TTC549 (cell line): ENCODE data around the gene GPR160.
"Not testable (repeated sequence)": the region's sequence is repeated elsewhere in the genome, so short reads cannot be mapped to it uniquely, and the experiment has no call there.

Experiments
- FAIRE-seq: peaks from 2 replicates; lab custom pipeline; 2012; peaks lifted over from hg19 to GRCh38; lab: Jason Lieb, UNC

GPR160 gene

DNA sequence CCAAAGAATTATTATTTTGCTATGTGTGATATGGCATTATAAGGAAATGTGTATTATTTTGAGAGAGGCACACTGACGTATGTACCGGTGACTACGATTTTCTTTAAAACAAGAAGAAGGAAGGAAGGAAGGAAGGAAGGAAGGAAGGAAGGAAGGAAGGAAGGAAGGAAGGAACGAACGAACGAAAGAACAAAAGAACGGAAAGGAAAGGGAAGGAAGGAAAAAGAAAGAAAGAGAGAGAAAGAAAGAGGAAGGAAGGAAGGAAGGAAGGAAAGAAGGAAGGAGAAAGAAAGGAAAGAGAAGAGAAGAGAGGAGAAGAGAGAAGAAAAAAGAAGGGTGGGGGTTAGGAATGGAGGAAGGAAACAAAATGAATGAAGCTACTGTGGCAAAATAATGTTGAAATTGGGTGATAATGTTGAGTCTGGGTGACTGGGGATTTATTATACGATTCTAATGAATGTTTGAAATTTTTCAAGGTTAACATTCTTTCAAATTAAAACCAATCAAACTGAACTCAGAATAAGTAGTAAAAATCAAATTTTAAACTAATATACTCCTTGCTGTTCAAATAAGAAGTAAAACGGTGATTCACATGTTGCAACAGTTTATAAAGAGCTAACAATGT, 73.5 kb downstream of the GPR160 start:
- FAIRE-seq: no peak

GRCh38 chr3:170114165-170114564, 76.4 kb downstream of the GPR160 start:
- FAIRE-seq: not testable (repeated sequence)

DNA sequence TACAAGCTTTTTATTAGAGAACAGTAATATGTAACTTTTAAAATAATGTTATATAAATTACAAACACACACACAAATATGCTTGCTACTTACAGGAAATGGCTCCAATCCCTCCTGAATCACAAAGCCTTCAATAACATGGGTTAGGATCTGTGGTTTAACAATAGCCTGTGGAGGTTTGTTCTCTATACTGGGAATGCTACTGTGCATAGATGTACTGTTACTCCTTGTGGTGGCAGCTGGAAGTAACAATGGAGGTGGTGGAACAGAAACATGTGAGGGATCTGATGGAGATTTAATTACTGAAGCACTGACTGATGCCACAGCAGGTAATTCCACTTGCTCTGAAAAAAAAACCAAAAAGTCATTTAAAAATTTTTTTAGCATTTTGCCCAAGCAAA, 79.3 kb downstream of the GPR160 start:
- no peak for FAIRE-seq

DNA sequence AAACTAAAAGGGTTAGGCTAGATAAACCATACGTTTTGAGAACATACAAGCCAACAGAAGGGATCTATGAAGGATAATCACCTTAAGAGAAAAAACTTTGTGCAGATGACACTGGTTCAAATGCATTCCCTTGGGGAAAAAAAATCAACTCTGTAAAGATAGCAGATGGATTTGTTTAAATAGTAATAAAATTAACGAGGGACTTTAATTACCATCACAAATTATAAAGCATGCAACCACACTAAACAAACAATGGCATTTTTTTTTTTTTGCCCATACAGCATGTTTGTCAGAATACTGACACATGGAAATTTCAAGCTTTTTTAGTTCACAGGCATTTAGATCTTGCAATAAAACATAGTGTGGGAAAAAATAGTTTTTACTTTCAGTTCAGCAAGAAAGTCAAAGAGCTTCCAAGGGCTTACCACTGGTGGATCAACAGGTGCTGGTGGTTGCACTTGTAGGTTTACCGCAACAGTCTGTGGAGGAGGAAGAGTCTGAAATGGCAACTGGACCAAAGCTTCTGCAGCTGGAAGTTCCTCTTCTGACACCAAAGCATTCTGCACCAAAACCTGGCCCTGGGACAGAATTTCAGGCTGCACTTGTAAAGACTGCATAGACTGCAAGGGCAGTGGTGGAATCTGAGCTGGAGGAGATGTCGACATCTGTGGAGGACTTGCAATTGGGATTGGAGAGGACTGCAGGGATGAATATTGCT, 90.6 kb downstream of the GPR160 start:
- no peak for FAIRE-seq

DNA sequence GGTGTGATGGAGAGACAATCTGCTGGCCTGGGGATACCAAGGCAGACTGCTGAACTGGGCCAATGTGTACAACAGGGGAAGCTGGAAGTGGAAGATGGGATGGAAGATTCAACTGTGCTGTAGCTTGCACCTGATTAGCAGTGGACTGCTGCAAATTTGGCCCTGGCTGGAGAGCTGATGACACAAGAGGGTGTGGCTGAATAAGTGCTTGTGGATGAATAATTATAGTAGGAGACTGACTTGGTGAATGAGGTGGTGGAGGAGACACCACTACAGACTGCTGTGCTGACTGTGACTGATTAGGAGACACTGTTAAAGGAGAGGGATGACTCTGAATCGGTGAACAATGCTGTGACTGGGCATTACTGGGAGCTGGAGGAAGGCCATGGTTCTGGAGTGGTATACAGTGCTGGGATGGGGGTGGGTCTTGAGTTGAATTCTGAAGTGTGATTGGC, 91.2 kb downstream of the GPR160 start:
- FAIRE-seq: no peak

DNA sequence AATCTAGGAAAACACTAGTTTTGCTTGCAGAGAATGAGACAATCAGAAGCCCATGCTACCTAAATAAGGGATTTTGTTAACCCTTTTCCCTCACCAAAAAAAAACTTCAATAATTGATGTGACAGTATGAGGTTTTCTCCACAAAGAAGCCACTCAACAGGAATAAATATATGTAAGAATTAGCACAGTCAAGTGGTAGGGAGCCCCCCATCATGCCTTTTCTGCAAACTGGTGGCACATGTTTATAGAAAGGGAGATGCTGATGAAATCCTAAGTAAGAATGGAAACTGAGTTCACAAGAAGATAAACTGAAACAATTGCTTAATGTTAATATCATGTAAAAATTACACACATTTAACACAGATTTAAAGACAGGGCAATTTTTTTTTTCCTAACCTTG, 92.7 kb downstream of the GPR160 start:
- FAIRE-seq: no peak

GRCh38 chr3:170132335-170132734, 94.5 kb downstream of the GPR160 start:
- no peak for FAIRE-seq
